GM23338 (cell line): ENCODE results near the gene WDR75. TPM values are rescaled to one million over a fixed set of nuclear protein-coding genes. Genes with fewer than 3 reads are reported as not detected.

Experiments
- ATAC-seq: fragments of 200-7000 bp; cut with Tn5 transposase; 3 replicates; pipeline ENCODE4 v1.9.1; 2020
- DNase-seq: peaks from one replicate; pipeline ENCODE4 v3.0.0-alpha.2; 2015; ENCODE audit warnings: low spot score
- H2AFZ ChIP-seq: fragments of 200-600 bp; sonication (generic); 2 replicates; pipeline ENCODE4 v1.8.0; 2016; ENCODE audit warnings: antibody characterized with exemption, mild to moderate bottlenecking, moderate library complexity
- H3F3A ChIP-seq: fragments of 200-600 bp; sonication (generic); replicated peaks from 2 replicates; pipeline ENCODE4 v1.8.0; 2017; ENCODE audit warnings: antibody characterized with exemption, mixed run types, low read depth
- H3K27ac ChIP-seq: fragments of 200-600 bp; sonication (generic); 2 replicates; pipeline ENCODE4 v1.6.1; 2016; ENCODE audit warnings: low read depth
- H3K27me3 ChIP-seq: fragments of 200-600 bp; sonication (generic); 2 replicates; pipeline ENCODE4 v1.8.0; 2016; ENCODE audit warnings: mild to moderate bottlenecking, mixed run types, moderate library complexity; ENCODE audit not compliant: insufficient read depth
- H3K36me3 ChIP-seq: fragments of 200-600 bp; sonication (generic); 2 replicates; pipeline ENCODE4 v1.8.0; 2016; ENCODE audit warnings: mild to moderate bottlenecking; ENCODE audit not compliant: insufficient read depth
- H3K4me1 ChIP-seq: fragments of 200-600 bp; sonication (generic); 2 replicates; pipeline ENCODE4 v1.8.0; 2016; ENCODE audit warnings: mild to moderate bottlenecking, moderate library complexity; ENCODE audit not compliant: insufficient read depth
- H3K4me2 ChIP-seq: fragments of 200-600 bp; sonication (generic); 2 replicates; pipeline ENCODE4 v1.7.1; 2017; ENCODE audit warnings: mixed run types
- H3K4me3 ChIP-seq: fragments of 200-600 bp; sonication (generic); 2 replicates; pipeline ENCODE4 v1.6.1; 2016; ENCODE audit warnings: mixed run types
- H3K79me2 ChIP-seq: fragments of 200-600 bp; sonication (generic); replicated peaks from 2 replicates; pipeline ENCODE4 v1.8.0; 2017; ENCODE audit warnings: mild to moderate bottlenecking; ENCODE audit not compliant: insufficient read depth
- H3K9me2 ChIP-seq: fragments of 200-600 bp; sonication (generic); 2 replicates; pipeline ENCODE4 v1.8.0; 2017; ENCODE audit not compliant: insufficient read depth
- H4K20me1 ChIP-seq: fragments of 200-600 bp; sonication (generic); replicated peaks from 2 replicates; pipeline ENCODE4 v1.8.0; 2017; ENCODE audit warnings: mild to moderate bottlenecking; ENCODE audit not compliant: insufficient read depth
- H3K27ac Mint-ChIP-seq: 2 replicates; pipeline ENCODE4 v1.8.0; 2020; ENCODE audit warnings: inconsistent platforms, mild to moderate bottlenecking, moderate library complexity, mixed read lengths
- H3K27me3 Mint-ChIP-seq: 3 replicates; pipeline ENCODE4 v1.8.0; 2022; ENCODE audit warnings: low read depth, mild to moderate bottlenecking, moderate library complexity, mixed read lengths, inconsistent platforms; ENCODE audit not compliant: insufficient read depth, poor library complexity
- H3K36me3 Mint-ChIP-seq: 3 replicates; pipeline ENCODE4 v1.8.0; 2021; ENCODE audit warnings: low read depth, mild to moderate bottlenecking, inconsistent platforms, moderate library complexity, mixed read lengths
- H3K4me1 Mint-ChIP-seq: 3 replicates; pipeline ENCODE4 v1.8.0; 2020; ENCODE audit warnings: mild to moderate bottlenecking, inconsistent platforms, mixed read lengths
- H3K4me3 Mint-ChIP-seq: 3 replicates; pipeline ENCODE4 v1.8.0; 2021; ENCODE audit warnings: moderate library complexity, mild to moderate bottlenecking, inconsistent platforms, mixed read lengths
- H3K9me3 Mint-ChIP-seq: 3 replicates; pipeline ENCODE4 v1.8.0; 2020; ENCODE audit warnings: moderate library complexity, mild to moderate bottlenecking, inconsistent platforms, mixed read lengths
- CREB1 ChIP-seq: fragments of 250-450 bp; sonication (Bioruptor Pico); IDR thresholded peaks from 2 replicates; pipeline ENCODE4 v1.5.0; 2020; ENCODE audit warnings: low read depth, mild to moderate bottlenecking, moderate library complexity
- EZH2 ChIP-seq: fragments of 200-600 bp; sonication (generic); IDR thresholded peaks from one replicate; pipeline ENCODE4 v1.8.0; 2017; ENCODE audit warnings: antibody characterized with exemption, mild to moderate bottlenecking, low read depth; ENCODE audit not compliant: unreplicated experiment
- EZH2phosphoT487 ChIP-seq: fragments of 200-600 bp; sonication (generic); IDR thresholded peaks from one replicate; pipeline ENCODE4 v1.8.1; 2018; ENCODE audit warnings: antibody characterized with exemption; ENCODE audit not compliant: unreplicated experiment
- JUNB ChIP-seq: IDR thresholded peaks from one replicate; pipeline ENCODE4 v1.6.1; 2016; ENCODE audit warnings: antibody characterized with exemption; ENCODE audit not compliant: unreplicated experiment
- NANOG ChIP-seq: IDR thresholded peaks from 2 replicates; pipeline ENCODE4 v1.6.1; 2016; ENCODE audit warnings: antibody characterized with exemption, borderline replicate concordance
- POLR2AphosphoS5 ChIP-seq: IDR thresholded peaks from 2 replicates; pipeline ENCODE4 v1.6.1; 2016; ENCODE audit warnings: antibody characterized with exemption, low read depth
- STAT1 ChIP-seq: IDR thresholded peaks from one replicate; pipeline ENCODE4 v1.6.1; 2016; ENCODE audit warnings: antibody characterized with exemption; ENCODE audit not compliant: unreplicated experiment
- ZNF114 ChIP-seq: fragments of 250-450 bp; sonication (Bioruptor Pico); IDR thresholded peaks from 2 replicates; pipeline ENCODE4 v1.5.0; 2020; ENCODE audit warnings: mild to moderate bottlenecking, moderate library complexity
- ZNF331 ChIP-seq: fragments of 250-450 bp; sonication (Bioruptor Pico); IDR thresholded peaks from 2 replicates; pipeline ENCODE4 v1.5.0; 2020; ENCODE audit warnings: low read depth, mild to moderate bottlenecking, moderate library complexity
- polyA plus RNA-seq: library from polyadenylated mRNA; unstranded; fragments of >200 nt; fragmentation: Nextera tagmentation; extraction: Ambion mirVana; gene quantifications from 2 replicates; pipeline ENCODE4 v1.2.1, GENCODE V29; 2016
- total RNA-seq: library from RNA; depleted of rRNA; stranded (reverse); fragments of >200 nt; shearing (Covaris generic); gene quantifications from 2 replicates; pipeline ENCODE4 v1.2.3, GENCODE V29; 2014
- TF ChIP-seq, protein P1 (sequence below): IDR thresholded peaks from one replicate; pipeline ENCODE4 v1.6.1; 2018; ENCODE audit warnings: antibody characterized with exemption; ENCODE audit not compliant: unreplicated experiment
- TF ChIP-seq, protein P2 (sequence below): IDR thresholded peaks from 2 replicates; pipeline ENCODE4 v1.6.1; 2016; ENCODE audit warnings: antibody characterized with exemption
- TF ChIP-seq, protein P3 (sequence below): fragments of 250-450 bp; sonication (Bioruptor Pico); IDR thresholded peaks from 2 replicates; pipeline ENCODE4 v1.5.0; 2020; ENCODE audit warnings: mild to moderate bottlenecking, moderate library complexity
- TF ChIP-seq, protein P4 (sequence below), 2 experiments: fragments of 200-600 bp in 1 of 2; sonication (generic) in 1 of 2; conservative IDR thresholded peaks; 2 replicates each; pipeline versions ENCODE4 v1.5.1 to v1.6.1; 2016 to 2017; ENCODE audit warnings: antibody characterized with exemption in 2 of 2, low read depth in 2 of 2, mild to moderate bottlenecking in 2 of 2, moderate library complexity in 1 of 2

The WDR75 gene
- total and polyA plus RNA-seq, 2 experiments from 2014 or later: 57.2 to 80.9 TPM

DNA sequence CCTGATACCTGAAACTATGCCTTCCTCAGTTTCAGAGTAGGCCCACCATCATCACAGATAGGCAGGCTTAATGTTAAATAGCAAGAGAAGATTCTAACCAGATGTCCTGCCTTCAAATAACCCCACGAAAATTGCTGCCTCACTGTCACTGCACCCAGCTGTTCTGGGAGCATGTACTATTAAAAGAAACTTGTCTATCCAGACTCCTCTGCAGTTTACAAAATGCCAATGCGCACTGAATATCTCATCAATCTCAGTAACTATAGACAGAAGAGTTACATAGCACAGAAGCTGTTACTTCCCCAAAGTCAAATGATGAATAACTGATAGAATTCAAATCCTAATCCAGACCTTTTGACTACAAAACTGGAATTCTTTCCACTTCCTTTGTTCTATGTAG, 43.9 kb downstream of the WDR75 start (continued):
- TF ChIP-seq, protein P1, sequence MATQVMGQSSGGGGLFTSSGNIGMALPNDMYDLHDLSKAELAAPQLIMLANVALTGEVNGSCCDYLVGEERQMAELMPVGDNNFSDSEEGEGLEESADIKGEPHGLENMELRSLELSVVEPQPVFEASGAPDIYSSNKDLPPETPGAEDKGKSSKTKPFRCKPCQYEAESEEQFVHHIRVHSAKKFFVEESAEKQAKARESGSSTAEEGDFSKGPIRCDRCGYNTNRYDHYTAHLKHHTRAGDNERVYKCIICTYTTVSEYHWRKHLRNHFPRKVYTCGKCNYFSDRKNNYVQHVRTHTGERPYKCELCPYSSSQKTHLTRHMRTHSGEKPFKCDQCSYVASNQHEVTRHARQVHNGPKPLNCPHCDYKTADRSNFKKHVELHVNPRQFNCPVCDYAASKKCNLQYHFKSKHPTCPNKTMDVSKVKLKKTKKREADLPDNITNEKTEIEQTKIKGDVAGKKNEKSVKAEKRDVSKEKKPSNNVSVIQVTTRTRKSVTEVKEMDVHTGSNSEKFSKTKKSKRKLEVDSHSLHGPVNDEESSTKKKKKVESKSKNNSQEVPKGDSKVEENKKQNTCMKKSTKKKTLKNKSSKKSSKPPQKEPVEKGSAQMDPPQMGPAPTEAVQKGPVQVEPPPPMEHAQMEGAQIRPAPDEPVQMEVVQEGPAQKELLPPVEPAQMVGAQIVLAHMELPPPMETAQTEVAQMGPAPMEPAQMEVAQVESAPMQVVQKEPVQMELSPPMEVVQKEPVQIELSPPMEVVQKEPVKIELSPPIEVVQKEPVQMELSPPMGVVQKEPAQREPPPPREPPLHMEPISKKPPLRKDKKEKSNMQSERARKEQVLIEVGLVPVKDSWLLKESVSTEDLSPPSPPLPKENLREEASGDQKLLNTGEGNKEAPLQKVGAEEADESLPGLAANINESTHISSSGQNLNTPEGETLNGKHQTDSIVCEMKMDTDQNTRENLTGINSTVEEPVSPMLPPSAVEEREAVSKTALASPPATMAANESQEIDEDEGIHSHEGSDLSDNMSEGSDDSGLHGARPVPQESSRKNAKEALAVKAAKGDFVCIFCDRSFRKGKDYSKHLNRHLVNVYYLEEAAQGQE: no peak
- no peak for TF ChIP-seq CREB1 (CRISPR knock-in tag)

DNA sequence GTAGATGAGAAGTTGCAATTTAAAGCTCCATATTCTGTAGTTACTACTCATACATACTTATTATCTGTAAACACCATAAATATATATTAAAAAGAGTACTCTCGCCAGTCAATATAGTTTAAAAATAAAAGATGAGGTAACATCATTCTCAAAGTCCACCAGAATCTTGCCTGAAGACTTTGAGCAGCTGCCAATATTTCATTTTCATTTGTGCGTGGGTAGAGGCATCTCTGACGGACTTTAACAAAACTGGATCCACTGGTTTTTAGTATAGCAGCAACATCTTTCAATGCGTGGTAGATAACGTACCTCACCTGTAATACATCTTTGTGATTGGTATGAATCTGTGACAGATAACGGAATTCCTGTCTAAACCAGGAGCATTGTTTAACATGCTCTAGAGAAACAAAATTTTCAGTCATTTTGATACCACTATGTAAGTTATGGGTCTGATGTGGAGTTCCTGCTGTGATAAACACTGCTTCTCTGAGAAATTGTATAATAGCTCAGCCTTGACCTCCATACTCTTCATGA, 45.0 kb downstream of the WDR75 start:
- no peak overlapping the region for H3K4me3 Mint-ChIP-seq
- no peaks in the 10 kb centered on the region for H4K20me1 ChIP-seq
- H3K4me2 ChIP-seq: no peak overlapping the region
- no peaks in the 10 kb centered on the region for H3K27me3 ChIP-seq
- H3K27me3 Mint-ChIP-seq: no peaks in the 10 kb centered on the region
- no peaks in the 10 kb centered on the region for H3K4me1 ChIP-seq
- no peaks in the 10 kb centered on the region for H3F3A ChIP-seq
- H3K79me2 ChIP-seq: no peaks in the 10 kb centered on the region
- ATAC-seq (no peak), DNase-seq (no peak)
- H2AFZ ChIP-seq: no peak overlapping the region
- H3K27ac Mint-ChIP-seq: no peak overlapping the region
- H3K27ac ChIP-seq: no peak overlapping the region
- H3K4me3 ChIP-seq: no peak overlapping the region
- no peaks in the 10 kb centered on the region for H3K36me3 Mint-ChIP-seq
- H3K4me1 Mint-ChIP-seq: no peaks in the 10 kb centered on the region
- no peaks in the 10 kb centered on the region for H3K36me3 ChIP-seq
- H3K9me2 ChIP-seq: no peaks in the 10 kb centered on the region
- no peaks in the 10 kb centered on the region for H3K9me3 Mint-ChIP-seq
- TF ChIP-seq, protein P2, sequence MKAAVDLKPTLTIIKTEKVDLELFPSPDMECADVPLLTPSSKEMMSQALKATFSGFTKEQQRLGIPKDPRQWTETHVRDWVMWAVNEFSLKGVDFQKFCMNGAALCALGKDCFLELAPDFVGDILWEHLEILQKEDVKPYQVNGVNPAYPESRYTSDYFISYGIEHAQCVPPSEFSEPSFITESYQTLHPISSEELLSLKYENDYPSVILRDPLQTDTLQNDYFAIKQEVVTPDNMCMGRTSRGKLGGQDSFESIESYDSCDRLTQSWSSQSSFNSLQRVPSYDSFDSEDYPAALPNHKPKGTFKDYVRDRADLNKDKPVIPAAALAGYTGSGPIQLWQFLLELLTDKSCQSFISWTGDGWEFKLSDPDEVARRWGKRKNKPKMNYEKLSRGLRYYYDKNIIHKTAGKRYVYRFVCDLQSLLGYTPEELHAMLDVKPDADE: no peak
- TF ChIP-seq NANOG (no peak), POLR2AphosphoS5 (no peak), STAT1 (no peak), JUNB (no peak), CREB1 (CRISPR knock-in tag) (no peak), ZNF331 (CRISPR knock-in tag) (no peak), EZH2 (no peak), ZNF114 (no peak), EZH2phosphoT487 (no peak)
- TF ChIP-seq, protein P3, sequence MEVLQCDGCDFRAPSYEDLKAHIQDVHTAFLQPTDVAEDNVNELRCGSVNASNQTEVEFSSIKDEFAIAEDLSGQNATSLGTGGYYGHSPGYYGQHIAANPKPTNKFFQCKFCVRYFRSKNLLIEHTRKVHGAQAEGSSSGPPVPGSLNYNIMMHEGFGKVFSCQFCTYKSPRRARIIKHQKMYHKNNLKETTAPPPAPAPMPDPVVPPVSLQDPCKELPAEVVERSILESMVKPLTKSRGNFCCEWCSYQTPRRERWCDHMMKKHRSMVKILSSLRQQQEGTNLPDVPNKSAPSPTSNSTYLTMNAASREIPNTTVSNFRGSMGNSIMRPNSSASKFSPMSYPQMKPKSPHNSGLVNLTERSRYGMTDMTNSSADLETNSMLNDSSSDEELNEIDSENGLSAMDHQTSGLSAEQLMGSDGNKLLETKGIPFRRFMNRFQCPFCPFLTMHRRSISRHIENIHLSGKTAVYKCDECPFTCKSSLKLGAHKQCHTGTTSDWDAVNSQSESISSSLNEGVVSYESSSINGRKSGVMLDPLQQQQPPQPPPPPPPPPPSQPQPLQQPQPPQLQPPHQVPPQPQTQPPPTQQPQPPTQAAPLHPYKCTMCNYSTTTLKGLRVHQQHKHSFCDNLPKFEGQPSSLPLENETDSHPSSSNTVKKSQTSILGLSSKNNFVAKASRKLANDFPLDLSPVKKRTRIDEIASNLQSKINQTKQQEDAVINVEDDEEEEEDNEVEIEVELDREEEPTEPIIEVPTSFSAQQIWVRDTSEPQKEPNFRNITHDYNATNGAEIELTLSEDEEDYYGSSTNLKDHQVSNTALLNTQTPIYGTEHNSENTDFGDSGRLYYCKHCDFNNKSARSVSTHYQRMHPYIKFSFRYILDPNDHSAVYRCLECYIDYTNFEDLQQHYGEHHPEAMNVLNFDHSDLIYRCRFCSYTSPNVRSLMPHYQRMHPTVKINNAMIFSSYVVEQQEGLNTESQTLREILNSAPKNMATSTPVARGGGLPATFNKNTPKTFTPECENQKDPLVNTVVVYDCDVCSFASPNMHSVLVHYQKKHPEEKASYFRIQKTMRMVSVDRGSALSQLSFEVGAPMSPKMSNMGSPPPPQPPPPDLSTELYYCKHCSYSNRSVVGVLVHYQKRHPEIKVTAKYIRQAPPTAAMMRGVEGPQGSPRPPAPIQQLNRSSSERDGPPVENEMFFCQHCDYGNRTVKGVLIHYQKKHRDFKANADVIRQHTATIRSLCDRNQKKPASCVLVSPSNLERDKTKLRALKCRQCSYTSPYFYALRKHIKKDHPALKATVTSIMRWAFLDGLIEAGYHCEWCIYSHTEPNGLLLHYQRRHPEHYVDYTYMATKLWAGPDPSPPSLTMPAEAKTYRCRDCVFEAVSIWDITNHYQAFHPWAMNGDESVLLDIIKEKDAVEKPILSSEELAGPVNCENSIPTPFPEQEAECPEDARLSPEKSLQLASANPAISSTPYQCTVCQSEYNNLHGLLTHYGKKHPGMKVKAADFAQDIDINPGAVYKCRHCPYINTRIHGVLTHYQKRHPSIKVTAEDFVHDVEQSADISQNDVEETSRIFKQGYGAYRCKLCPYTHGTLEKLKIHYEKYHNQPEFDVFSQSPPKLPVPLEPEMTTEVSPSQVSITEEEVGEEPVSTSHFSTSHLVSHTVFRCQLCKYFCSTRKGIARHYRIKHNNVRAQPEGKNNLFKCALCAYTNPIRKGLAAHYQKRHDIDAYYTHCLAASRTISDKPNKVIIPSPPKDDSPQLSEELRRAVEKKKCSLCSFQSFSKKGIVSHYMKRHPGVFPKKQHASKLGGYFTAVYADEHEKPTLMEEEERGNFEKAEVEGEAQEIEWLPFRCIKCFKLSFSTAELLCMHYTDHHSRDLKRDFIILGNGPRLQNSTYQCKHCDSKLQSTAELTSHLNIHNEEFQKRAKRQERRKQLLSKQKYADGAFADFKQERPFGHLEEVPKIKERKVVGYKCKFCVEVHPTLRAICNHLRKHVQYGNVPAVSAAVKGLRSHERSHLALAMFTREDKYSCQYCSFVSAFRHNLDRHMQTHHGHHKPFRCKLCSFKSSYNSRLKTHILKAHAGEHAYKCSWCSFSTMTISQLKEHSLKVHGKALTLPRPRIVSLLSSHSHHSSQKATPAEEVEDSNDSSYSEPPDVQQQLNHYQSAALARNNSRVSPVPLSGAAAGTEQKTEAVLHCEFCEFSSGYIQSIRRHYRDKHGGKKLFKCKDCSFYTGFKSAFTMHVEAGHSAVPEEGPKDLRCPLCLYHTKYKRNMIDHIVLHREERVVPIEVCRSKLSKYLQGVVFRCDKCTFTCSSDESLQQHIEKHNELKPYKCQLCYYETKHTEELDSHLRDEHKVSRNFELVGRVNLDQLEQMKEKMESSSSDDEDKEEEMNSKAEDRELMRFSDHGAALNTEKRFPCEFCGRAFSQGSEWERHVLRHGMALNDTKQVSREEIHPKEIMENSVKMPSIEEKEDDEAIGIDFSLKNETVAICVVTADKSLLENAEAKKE (CRISPR knock-in tag): no peak
- TF ChIP-seq, protein P4, sequence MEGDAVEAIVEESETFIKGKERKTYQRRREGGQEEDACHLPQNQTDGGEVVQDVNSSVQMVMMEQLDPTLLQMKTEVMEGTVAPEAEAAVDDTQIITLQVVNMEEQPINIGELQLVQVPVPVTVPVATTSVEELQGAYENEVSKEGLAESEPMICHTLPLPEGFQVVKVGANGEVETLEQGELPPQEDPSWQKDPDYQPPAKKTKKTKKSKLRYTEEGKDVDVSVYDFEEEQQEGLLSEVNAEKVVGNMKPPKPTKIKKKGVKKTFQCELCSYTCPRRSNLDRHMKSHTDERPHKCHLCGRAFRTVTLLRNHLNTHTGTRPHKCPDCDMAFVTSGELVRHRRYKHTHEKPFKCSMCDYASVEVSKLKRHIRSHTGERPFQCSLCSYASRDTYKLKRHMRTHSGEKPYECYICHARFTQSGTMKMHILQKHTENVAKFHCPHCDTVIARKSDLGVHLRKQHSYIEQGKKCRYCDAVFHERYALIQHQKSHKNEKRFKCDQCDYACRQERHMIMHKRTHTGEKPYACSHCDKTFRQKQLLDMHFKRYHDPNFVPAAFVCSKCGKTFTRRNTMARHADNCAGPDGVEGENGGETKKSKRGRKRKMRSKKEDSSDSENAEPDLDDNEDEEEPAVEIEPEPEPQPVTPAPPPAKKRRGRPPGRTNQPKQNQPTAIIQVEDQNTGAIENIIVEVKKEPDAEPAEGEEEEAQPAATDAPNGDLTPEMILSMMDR (conservative IDR thresholded peaks at IDR 0.05; ENCODE audit: low read depth in 2 of 2): no peak
